Measurements from ENCODE around the gene ZFP90.

ZFP90 gene

GRCh38 chr16:68574479-68574878 lies 35.4 kb downstream of the ZFP90 start:
- Mint-ChIP-seq H3K27ac (no peak overlapping the region), H3K27me3 (no peaks in the 10 kb centered on the region), H3K4me1 (ENCODE audit: low read depth in 2 of 2) (no peaks in the 10 kb centered on the region), H3K4me3 (no peak overlapping the region), H3K36me3 (ENCODE audit: insufficient read depth) (peaks cover 7% of the 10 kb centered on the region), H3K9me3 (peaks cover 13 to 16% of the 10 kb centered on the region in 2 donors)
- ATAC-seq (replicated peaks) (no peak), DNase-seq (no peak)

GRCh38 chr16:68575082-68575481 lies 36.0 kb downstream of the ZFP90 start:
- ATAC-seq (replicated peaks) (no peak), DNase-seq (no peak)
- H3K27me3 Mint-ChIP-seq: no peaks in the 10 kb centered on the region
- no peaks in the 10 kb centered on the region for H3K4me1 Mint-ChIP-seq (ENCODE audit: low read depth in 2 of 2)
- peaks cover 8 to 10% of the 10 kb centered on the region in 2 donors for H3K9me3 Mint-ChIP-seq
- no peak overlapping the region for H3K27ac Mint-ChIP-seq
- H3K36me3 Mint-ChIP-seq (ENCODE audit: insufficient read depth): peaks cover 6% of the 10 kb centered on the region
- H3K4me3 Mint-ChIP-seq: no peak overlapping the region

- Mint-ChIP-seq H3K4me1 (ENCODE audit: low read depth in 2 of 2) (no peaks in the 10 kb centered on the region), H3K27ac (no peak overlapping the region), H3K4me3 (no peak overlapping the region), H3K9me3 (peaks cover 5 to 8% of the 10 kb centered on the region in 2 donors), H3K36me3 (ENCODE audit: insufficient read depth) (peaks cover 6% of the 10 kb centered on the region), H3K27me3 (no peaks in the 10 kb centered on the region)
- ATAC-seq (replicated peaks) (no peak), DNase-seq (no peak)
Observed at GRCh38 chr16:68577352-68577853, 38.3 kb downstream of the ZFP90 start.

GRCh38 chr16:68590201-68590994 lies 51.3 kb downstream of the ZFP90 start:
- DNase-seq (peak; percentile 37 to 52 (median 40)), ATAC-seq (replicated peaks) (peak; percentile 76)
- peaks cover 1 to 4% of the 10 kb centered on the region in 2 donors for H3K4me1 Mint-ChIP-seq (ENCODE audit: low read depth in 2 of 2)
- H3K36me3 Mint-ChIP-seq (ENCODE audit: insufficient read depth): no peaks in the 10 kb centered on the region
- H3K9me3 Mint-ChIP-seq: no peaks in the 10 kb centered on the region
- H3K27me3 Mint-ChIP-seq: no peaks in the 10 kb centered on the region
- H3K27ac Mint-ChIP-seq: peak overlapping the region in 1 of 2 donors; percentile 56
- no peak overlapping the region for H3K4me3 Mint-ChIP-seq

- Mint-ChIP-seq H3K4me3 (no peak overlapping the region), H3K9me3 (no peaks in the 10 kb centered on the region), H3K36me3 (ENCODE audit: insufficient read depth) (no peaks in the 10 kb centered on the region), H3K4me1 (ENCODE audit: low read depth in 2 of 2) (peaks cover 1 to 4% of the 10 kb centered on the region in 2 donors), H3K27me3 (peaks cover 0 to 7% of the 10 kb centered on the region in 2 donors), H3K27ac (no peak overlapping the region)
- peak; percentile 54 for ATAC-seq (replicated peaks)
- DNase-seq: peak; percentile 9 to 18 (median 12)
Observed at GRCh38 chr16:68592466-68593337, 53.6 kb downstream of the ZFP90 start.

- Mint-ChIP-seq H3K36me3 (ENCODE audit: insufficient read depth) (no peaks in the 10 kb centered on the region), H3K9me3 (no peaks in the 10 kb centered on the region), H3K27ac (no peak overlapping the region), H3K27me3 (peaks cover 0 to 7% of the 10 kb centered on the region in 2 donors), H3K4me3 (no peak overlapping the region), H3K4me1 (ENCODE audit: low read depth in 2 of 2) (no peaks in the 10 kb centered on the region)
- ATAC-seq (replicated peaks): no peak
- DNase-seq: no peak
Observed at GRCh38 chr16:68596266-68596665, 57.2 kb downstream of the ZFP90 start.

- Mint-ChIP-seq H3K9me3 (no peaks in the 10 kb centered on the region), H3K4me1 (ENCODE audit: low read depth in 2 of 2) (no peaks in the 10 kb centered on the region), H3K27me3 (peaks cover 0 to 7% of the 10 kb centered on the region in 2 donors), H3K27ac (no peak overlapping the region), H3K4me3 (no peak overlapping the region), H3K36me3 (ENCODE audit: insufficient read depth) (no peaks in the 10 kb centered on the region)
- DNase-seq (no peak), ATAC-seq (replicated peaks) (no peak)
Observed at GRCh38 chr16:68599586-68599985, 60.5 kb downstream of the ZFP90 start.

- Mint-ChIP-seq H3K27me3 (no peaks in the 10 kb centered on the region), H3K9me3 (no peaks in the 10 kb centered on the region), H3K36me3 (ENCODE audit: insufficient read depth) (no peaks in the 10 kb centered on the region), H3K27ac (no peak overlapping the region), H3K4me1 (ENCODE audit: low read depth in 2 of 2) (no peaks in the 10 kb centered on the region), H3K4me3 (no peak overlapping the region)
- ATAC-seq (replicated peaks) (no peak), DNase-seq (no peak)
Observed at GRCh38 chr16:68605746-68606145, 66.7 kb downstream of the ZFP90 start.

- ATAC-seq (replicated peaks) (no peak), DNase-seq (no peak)
- H3K9me3 Mint-ChIP-seq: no peaks in the 10 kb centered on the region
- no peaks in the 10 kb centered on the region for H3K4me1 Mint-ChIP-seq (ENCODE audit: low read depth in 2 of 2)
- H3K36me3 Mint-ChIP-seq (ENCODE audit: insufficient read depth): no peaks in the 10 kb centered on the region
- H3K27ac Mint-ChIP-seq: no peak overlapping the region
- no peaks in the 10 kb centered on the region for H3K27me3 Mint-ChIP-seq
- no peak overlapping the region for H3K4me3 Mint-ChIP-seq
Observed at GRCh38 chr16:68607443-68607842, 68.4 kb downstream of the ZFP90 start.

- H3K9me3 Mint-ChIP-seq: no peaks in the 10 kb centered on the region
- H3K27me3 Mint-ChIP-seq: no peaks in the 10 kb centered on the region
- no peaks in the 10 kb centered on the region for H3K4me1 Mint-ChIP-seq (ENCODE audit: low read depth in 2 of 2)
- DNase-seq: no peak
- no peaks in the 10 kb centered on the region for H3K36me3 Mint-ChIP-seq (ENCODE audit: insufficient read depth)
- ATAC-seq (replicated peaks): no peak
- no peak overlapping the region for H3K4me3 Mint-ChIP-seq
- H3K27ac Mint-ChIP-seq: no peak overlapping the region
Observed at GRCh38 chr16:68608330-68608729, 69.2 kb downstream of the ZFP90 start.

- H3K27ac Mint-ChIP-seq: no peak overlapping the region
- H3K4me3 Mint-ChIP-seq: no peak overlapping the region
- no peaks in the 10 kb centered on the region for H3K9me3 Mint-ChIP-seq
- no peaks in the 10 kb centered on the region for H3K4me1 Mint-ChIP-seq (ENCODE audit: low read depth in 2 of 2)
- DNase-seq (no peak), ATAC-seq (replicated peaks) (no peak)
- no peaks in the 10 kb centered on the region for H3K27me3 Mint-ChIP-seq
- H3K36me3 Mint-ChIP-seq (ENCODE audit: insufficient read depth): no peaks in the 10 kb centered on the region
Observed at GRCh38 chr16:68612996-68613395, 73.9 kb downstream of the ZFP90 start.

- no peak for ATAC-seq (replicated peaks)
- Mint-ChIP-seq H3K9me3 (no peaks in the 10 kb centered on the region), H3K4me3 (no peak overlapping the region), H3K27me3 (no peaks in the 10 kb centered on the region), H3K27ac (no peak overlapping the region), H3K4me1 (ENCODE audit: low read depth in 2 of 2) (no peaks in the 10 kb centered on the region), H3K36me3 (ENCODE audit: insufficient read depth) (no peaks in the 10 kb centered on the region)
- DNase-seq: no peak
Observed at GRCh38 chr16:68617734-68618133, 78.6 kb downstream of the ZFP90 start.

All from effector memory CD8-positive, alpha-beta T cell (primary cell).